ENCODE results near the gene CTNNA1. TPM values are rescaled to one million over a fixed set of nuclear protein-coding genes. Genes with fewer than 3 reads are reported as not detected.
"Not testable (repeated sequence)": the region's sequence is repeated elsewhere in the genome, so short reads cannot be mapped to it uniquely, and the experiment has no call there.

CTNNA1 gene
- total RNA-seq, 1 experiment from 2014 or later: 1.9 TPM

- ATAC-seq: no peak
- H3K4me1 ChIP-seq (ENCODE audit: insufficient read depth, low read length): no peaks in the 10 kb centered on the region
- H3K4me3 ChIP-seq (ENCODE audit: low read length): no peak overlapping the region
- no peaks in the 10 kb centered on the region for H3K27me3 ChIP-seq (ENCODE audit: low read length)
- no peaks in the 10 kb centered on the region for H3F3A ChIP-seq (ENCODE audit: low read length, unreplicated experiment)
- no peak for DNase-seq
- no peaks in the 10 kb centered on the region for H3K36me3 ChIP-seq (ENCODE audit: low read depth, low read length)
- no peak overlapping the region for H3K9ac ChIP-seq (ENCODE audit: low read length)
- POLR2A ChIA-PET (ENCODE audit: unreplicated experiment): no interaction called here
- H3K4me2 ChIP-seq (ENCODE audit: low read length): no peak overlapping the region
- no peaks in the 10 kb centered on the region for H3K9me2 ChIP-seq (replicated peaks; ENCODE audit: low read length)
- intact Hi-C loops (cut with micrococcal nuclease): no loop called here
- no peaks in the 10 kb centered on the region for H4K20me1 ChIP-seq (ENCODE audit: low read length)
- H3K9me3 ChIP-seq (ENCODE audit: low read length): no peaks in the 10 kb centered on the region
- no peak for TF ChIP-seq EZH2 (IDR thresholded peaks at IDR 0.05; ENCODE audit: low read length, unreplicated experiment)
- TF ChIP-seq EZH2phosphoT487 (IDR thresholded peaks at IDR 0.05; ENCODE audit: borderline replicate concordance, low read length): no peak
- no peak for TF ChIP-seq CTCF (conservative IDR thresholded peaks at IDR 0.05; ENCODE audit: low read depth, low read length)
- BruUV-seq (replicated peaks): no TSS peak
- no peak overlapping the region for H2AFZ ChIP-seq (ENCODE audit: low read length)
- H3K27ac ChIP-seq (ENCODE audit: low read length): no peak overlapping the region
- CTCF ChIA-PET: no interaction called here
- no peaks in the 10 kb centered on the region for H3K79me2 ChIP-seq (ENCODE audit: low read length)
Observed at GRCh38 chr5:138770977-138771376, 17.8 kb downstream of the CTNNA1 start.

- intact Hi-C loops (cut with micrococcal nuclease): no loop called here
- no peaks in the 10 kb centered on the region for H3K9me2 ChIP-seq (replicated peaks; ENCODE audit: low read length)
- no TSS peak for BruUV-seq (replicated peaks)
- no peak overlapping the region for H2AFZ ChIP-seq (ENCODE audit: low read length)
- no peaks in the 10 kb centered on the region for H3K27me3 ChIP-seq (ENCODE audit: low read length)
- no peaks in the 10 kb centered on the region for H3K36me3 ChIP-seq (ENCODE audit: low read depth, low read length)
- H3K4me2 ChIP-seq (ENCODE audit: low read length): no peak overlapping the region
- POLR2A ChIA-PET (ENCODE audit: unreplicated experiment): no interaction called here
- no peak overlapping the region for H3K27ac ChIP-seq (ENCODE audit: low read length)
- H3K9me3 ChIP-seq (ENCODE audit: low read length): no peaks in the 10 kb centered on the region
- no peak overlapping the region for H3K9ac ChIP-seq (ENCODE audit: low read length)
- H3K4me3 ChIP-seq (ENCODE audit: low read length): no peak overlapping the region
- no peaks in the 10 kb centered on the region for H3K79me2 ChIP-seq (ENCODE audit: low read length)
- ATAC-seq: no peak
- H4K20me1 ChIP-seq (ENCODE audit: low read length): no peaks in the 10 kb centered on the region
- no peaks in the 10 kb centered on the region for H3K4me1 ChIP-seq (ENCODE audit: insufficient read depth, low read length)
- CTCF ChIA-PET: no interaction called here
- TF ChIP-seq EZH2phosphoT487 (IDR thresholded peaks at IDR 0.05; ENCODE audit: borderline replicate concordance, low read length) (no peak), EZH2 (IDR thresholded peaks at IDR 0.05; ENCODE audit: low read length, unreplicated experiment) (no peak), CTCF (conservative IDR thresholded peaks at IDR 0.05; ENCODE audit: low read depth, low read length) (no peak)
- no peaks in the 10 kb centered on the region for H3F3A ChIP-seq (ENCODE audit: low read length, unreplicated experiment)
- no peak for DNase-seq
Observed at GRCh38 chr5:138772986-138773594, 19.9 kb downstream of the CTNNA1 start.

- H3K27ac ChIP-seq (ENCODE audit: low read length); H3K79me2 ChIP-seq (ENCODE audit: low read length); intact Hi-C loops (cut with micrococcal nuclease); H3K9me3 ChIP-seq (ENCODE audit: low read length); POLR2A ChIA-PET (ENCODE audit: unreplicated experiment); DNase-seq; H3K4me2 ChIP-seq (ENCODE audit: low read length); H3K36me3 ChIP-seq (ENCODE audit: low read depth, low read length); H3K27me3 ChIP-seq (ENCODE audit: low read length); H2AFZ ChIP-seq (ENCODE audit: low read length); H3F3A ChIP-seq (ENCODE audit: low read length, unreplicated experiment); H3K9me2 ChIP-seq (replicated peaks; ENCODE audit: low read length); H3K4me3 ChIP-seq (ENCODE audit: low read length); BruUV-seq (replicated peaks); H3K9ac ChIP-seq (ENCODE audit: low read length); CTCF ChIA-PET; H3K4me1 ChIP-seq (ENCODE audit: insufficient read depth, low read length); H4K20me1 ChIP-seq (ENCODE audit: low read length); ATAC-seq: not testable (repeated sequence)
Observed at GRCh38 chr5:138773624-138774023, 20.4 kb downstream of the CTNNA1 start.

All from PC-3 (cell line).